SK-N-MC (cell line): Measurements from ENCODE around the gene GPN2.

Experiments
- EZH2 ChIP-seq: fragments of 200-600 bp; sonication (generic); IDR thresholded peaks from one replicate; pipeline ENCODE4 v1.6.1; 2017; ENCODE audit warnings: antibody characterized with exemption
- FOXP2 ChIP-seq: optimal IDR thresholded peaks from 2 replicates; pipeline ENCODE3; 2011; ENCODE audit warnings: mild to moderate bottlenecking, moderate library complexity; ENCODE audit not compliant: insufficient read depth; ENCODE audit errors: extremely low read length, control extremely low read depth

DNA sequence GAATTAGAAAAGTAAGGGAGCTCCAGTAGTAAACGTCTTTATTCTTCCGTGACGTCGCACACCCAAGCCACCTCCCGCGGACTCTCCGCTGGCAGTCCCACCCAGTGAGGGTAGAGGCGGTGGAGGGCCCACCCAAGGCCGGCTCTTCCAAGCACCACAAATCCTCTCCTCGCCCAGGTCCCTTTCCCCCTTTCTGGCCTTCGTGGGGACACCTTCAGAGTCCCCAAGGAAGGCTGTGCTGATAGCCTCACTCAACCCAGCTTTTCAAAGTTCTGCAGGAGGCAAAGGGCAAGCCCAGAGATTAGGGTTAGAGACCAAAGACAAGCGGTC lies 349 bp upstream of the GPN2 start:
- TF ChIP-seq EZH2 (no peak), FOXP2 (no peak)
